Lower lobe of right lung (tissue), 2 donors: Measurements from ENCODE around the gene ATG5. TPM values are rescaled to one million over a fixed set of nuclear protein-coding genes. Genes with fewer than 3 reads are reported as not detected.
"Not testable (repeated sequence)": the region's sequence is repeated elsewhere in the genome, so short reads cannot be mapped to it uniquely, and the experiment has no call there.

ENCODE experiments used
- ATAC-seq, 2 donors: fragments of 200-7000 bp; cut with Tn5 transposase; one replicate each; pipeline ENCODE4 v1.9.1; 2020 to 2022; ENCODE audit warnings: mild to moderate bottlenecking in 2 of 2, moderate library complexity in 2 of 2
- DNase-seq: peaks from one replicate; pipeline ENCODE4 v3.0.0-alpha.2; 2020
- H3K27ac ChIP-seq: fragments of 200-600 bp; one replicate; pipeline ENCODE4 v1.8.0; 2022
- H3K27me3 ChIP-seq: fragments of 200-600 bp; one replicate; pipeline ENCODE4 v1.8.0; 2022; ENCODE audit warnings: low read depth
- H3K36me3 ChIP-seq: fragments of 200-600 bp; one replicate; pipeline ENCODE4 v1.8.0; 2022; ENCODE audit warnings: mild to moderate bottlenecking
- H3K4me1 ChIP-seq: fragments of 200-600 bp; one replicate; pipeline ENCODE4 v1.8.0; 2022
- H3K4me3 ChIP-seq: fragments of 200-600 bp; one replicate; pipeline ENCODE4 v1.8.0; 2022; ENCODE audit warnings: mild to moderate bottlenecking
- H3K9me3 ChIP-seq: fragments of 200-600 bp; one replicate; pipeline ENCODE4 v1.8.0; 2022
- intact Hi-C: fragments of 100-400 bp; cut with DNase I; formaldehyde crosslinking; loops from one replicate; pipeline ENCODE4 v1.11.0; 2022
- total RNA-seq: library from RNA; stranded (reverse); fragmentation: NEBNext Ultra II Directional; extraction: Animal tissue kit (Norgen Biotek cat#: 25700); gene quantifications from one replicate; pipeline ENCODE4 v1.2.1, GENCODE V29; 2021
- TF ChIP-seq, protein P1 (sequence below): fragments of 200-600 bp; IDR thresholded peaks from one replicate; pipeline ENCODE4 v1.8.0; 2022; ENCODE audit warnings: antibody characterized with exemption, mild to moderate bottlenecking
- donor health status: DM: no; HTN: yes; CAD: no; lungs with severe emphysema.

ATG5 gene
- total RNA-seq, 1 donor from 2014 or later: 33.6 TPM

DNA sequence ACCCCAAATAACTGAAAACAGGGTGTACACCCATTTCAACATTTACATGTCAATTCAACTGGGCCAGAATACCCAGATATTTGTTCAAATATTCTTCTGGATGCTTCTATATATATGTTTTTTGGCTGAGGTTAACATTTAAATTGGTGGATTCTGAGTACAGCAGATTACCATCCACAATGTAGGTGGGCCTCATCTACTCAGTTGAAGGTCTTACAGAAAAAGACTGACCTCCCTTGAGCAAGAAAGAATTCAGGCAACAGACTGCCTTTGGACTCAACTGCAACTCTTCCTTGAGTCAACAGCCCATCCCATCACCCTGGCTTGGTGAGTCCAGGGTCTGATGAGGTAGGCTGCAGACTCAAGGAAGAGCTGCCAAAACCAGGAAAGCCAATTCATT, 84.1 kb downstream of the ATG5 start:
- intact Hi-C loops: no loop called here
- peaks cover 5% of the 10 kb centered on the region for H3K36me3 ChIP-seq
- TF ChIP-seq, protein P1, sequence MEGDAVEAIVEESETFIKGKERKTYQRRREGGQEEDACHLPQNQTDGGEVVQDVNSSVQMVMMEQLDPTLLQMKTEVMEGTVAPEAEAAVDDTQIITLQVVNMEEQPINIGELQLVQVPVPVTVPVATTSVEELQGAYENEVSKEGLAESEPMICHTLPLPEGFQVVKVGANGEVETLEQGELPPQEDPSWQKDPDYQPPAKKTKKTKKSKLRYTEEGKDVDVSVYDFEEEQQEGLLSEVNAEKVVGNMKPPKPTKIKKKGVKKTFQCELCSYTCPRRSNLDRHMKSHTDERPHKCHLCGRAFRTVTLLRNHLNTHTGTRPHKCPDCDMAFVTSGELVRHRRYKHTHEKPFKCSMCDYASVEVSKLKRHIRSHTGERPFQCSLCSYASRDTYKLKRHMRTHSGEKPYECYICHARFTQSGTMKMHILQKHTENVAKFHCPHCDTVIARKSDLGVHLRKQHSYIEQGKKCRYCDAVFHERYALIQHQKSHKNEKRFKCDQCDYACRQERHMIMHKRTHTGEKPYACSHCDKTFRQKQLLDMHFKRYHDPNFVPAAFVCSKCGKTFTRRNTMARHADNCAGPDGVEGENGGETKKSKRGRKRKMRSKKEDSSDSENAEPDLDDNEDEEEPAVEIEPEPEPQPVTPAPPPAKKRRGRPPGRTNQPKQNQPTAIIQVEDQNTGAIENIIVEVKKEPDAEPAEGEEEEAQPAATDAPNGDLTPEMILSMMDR: no peak
- no peak overlapping the region for H3K27ac ChIP-seq
- H3K9me3 ChIP-seq: no peaks in the 10 kb centered on the region
- no peaks in the 10 kb centered on the region for H3K27me3 ChIP-seq
- DNase-seq (no peak), ATAC-seq (no peak)
- H3K4me3 ChIP-seq: no peak overlapping the region
- no peaks in the 10 kb centered on the region for H3K4me1 ChIP-seq

DNA sequence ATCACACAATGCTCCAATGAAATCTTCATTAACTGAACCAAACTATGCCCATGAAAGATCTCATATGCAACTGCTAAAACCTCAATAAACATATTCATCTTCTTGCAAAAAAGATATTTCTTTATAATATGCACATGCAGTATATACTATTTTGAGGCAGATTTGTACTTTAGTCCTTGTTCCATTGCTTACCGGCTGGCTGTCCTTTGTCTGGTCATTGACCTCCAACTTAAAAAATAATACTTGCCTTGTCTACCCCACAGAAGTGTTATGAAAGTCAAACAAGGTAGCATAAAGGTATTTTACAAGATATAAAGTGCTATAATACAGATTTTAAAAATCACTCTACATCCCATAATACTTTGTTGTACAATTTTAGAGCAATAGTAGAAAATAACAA, 88.3 kb downstream of the ATG5 start:
- Histone ChIP-seq H3K4me3 (no peak overlapping the region), H3K9me3 (no peaks in the 10 kb centered on the region)
- no peak for DNase-seq

DNA sequence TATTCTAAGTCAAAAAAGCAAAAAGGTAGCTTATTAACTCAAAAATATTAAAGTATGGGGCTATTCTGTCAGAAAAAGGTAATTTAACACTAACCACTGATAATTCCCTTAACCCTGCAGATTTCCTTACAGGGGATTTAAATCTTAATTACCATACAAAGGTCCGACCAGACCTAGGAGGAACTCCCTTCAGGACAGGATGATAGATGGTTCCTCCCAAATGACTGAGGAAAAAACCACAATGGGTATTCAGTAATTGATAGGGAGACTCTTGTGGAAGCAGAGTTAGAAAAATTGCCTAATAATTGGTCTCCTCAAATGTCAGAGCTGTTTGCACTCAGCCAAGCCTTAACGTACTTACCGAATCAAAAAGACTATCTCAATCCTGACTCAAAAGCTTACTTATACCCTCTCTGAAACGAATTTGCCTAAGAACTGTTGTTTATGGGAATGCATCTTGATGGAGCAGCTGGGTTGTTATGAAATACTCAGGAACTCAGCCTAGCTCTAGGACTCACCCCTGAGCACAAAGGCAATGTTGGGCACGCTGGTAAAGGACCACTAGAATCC, 95.6 kb downstream of the ATG5 start:
- H3K27ac ChIP-seq, intact Hi-C loops, H3K4me3 ChIP-seq, H3K9me3 ChIP-seq, H3K27me3 ChIP-seq, ATAC-seq, H3K36me3 ChIP-seq, H3K4me1 ChIP-seq, DNase-seq: not testable (repeated sequence)

More for the DNA sequence above, 88.3 kb downstream of the ATG5 start:
- Histone ChIP-seq H3K36me3 (no peaks in the 10 kb centered on the region), H3K27me3 (no peaks in the 10 kb centered on the region), H3K27ac (no peak overlapping the region), H3K4me1 (no peaks in the 10 kb centered on the region)
- TF ChIP-seq, protein P1: no peak
- no peak for ATAC-seq
- intact Hi-C loops: no loop called here

DNA sequence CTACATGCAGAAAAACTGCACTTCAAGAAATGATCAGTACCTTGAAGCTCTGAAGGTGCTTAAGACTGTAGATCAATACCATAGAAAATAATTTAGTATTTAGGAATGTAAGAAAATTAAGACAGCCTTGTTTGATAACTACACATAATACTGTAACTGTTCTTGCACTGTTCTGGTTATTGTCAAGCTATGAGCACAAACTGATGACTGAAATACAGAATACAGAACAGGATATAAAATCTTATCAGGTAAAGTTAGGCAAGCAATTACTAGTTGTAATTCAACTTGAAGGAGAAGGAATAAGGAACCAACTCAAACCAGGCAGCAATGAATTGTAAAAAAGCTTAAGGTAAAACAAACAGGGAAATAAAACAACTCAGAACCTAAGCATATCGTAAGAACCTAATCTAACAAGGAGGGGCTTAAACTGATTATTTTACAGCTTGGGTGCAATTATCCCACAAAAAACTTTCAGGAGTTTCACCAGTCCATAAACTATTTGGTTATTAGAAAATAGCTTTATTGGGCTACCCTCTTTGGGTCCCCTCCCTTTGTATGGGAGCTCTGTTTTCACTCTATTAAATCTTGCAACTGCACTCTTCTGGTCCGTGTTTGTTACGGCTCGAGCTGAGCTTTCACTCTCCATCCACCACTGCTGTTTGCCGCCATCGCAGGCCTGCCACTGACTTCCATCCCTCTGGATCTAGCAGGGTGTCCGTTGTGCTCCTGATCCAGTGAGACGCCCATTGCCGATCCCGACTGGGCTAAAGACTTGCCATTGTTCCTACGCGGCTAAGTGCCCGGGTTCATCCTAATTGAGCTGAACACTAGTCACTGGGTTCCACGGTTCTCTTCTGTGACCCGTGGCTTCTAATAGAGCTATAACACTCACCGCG, 97.7 kb downstream of the ATG5 start:
- Histone ChIP-seq H3K36me3 (no peaks in the 10 kb centered on the region), H3K27me3 (no peaks in the 10 kb centered on the region), H3K9me3 (no peaks in the 10 kb centered on the region), H3K4me1 (no peaks in the 10 kb centered on the region), H3K27ac (no peak overlapping the region), H3K4me3 (no peak overlapping the region)
- no peak for DNase-seq
- intact Hi-C loops: no loop called here
- no peak for ATAC-seq
- TF ChIP-seq, protein P1: no peak

DNA sequence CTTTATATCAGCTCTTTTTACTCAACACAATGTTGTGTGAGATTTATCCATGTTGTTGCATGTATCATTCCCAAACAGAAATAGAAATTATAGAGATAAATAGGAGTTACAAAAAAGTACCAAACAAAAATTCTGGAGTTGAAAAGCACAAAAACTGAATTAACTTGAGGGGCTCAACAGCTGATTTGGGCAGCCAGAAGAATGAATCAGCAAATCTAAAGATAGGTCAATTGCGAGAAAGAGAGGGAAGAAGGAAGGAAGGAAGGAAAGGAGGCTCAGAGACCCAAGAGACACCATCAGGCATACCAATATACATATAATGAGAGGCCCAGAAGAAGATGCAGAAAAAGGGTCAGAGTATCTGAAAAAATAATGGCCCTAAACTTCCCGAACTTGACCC, 98.9 kb downstream of the ATG5 start:
- Histone ChIP-seq H3K4me3 (no peak overlapping the region), H3K4me1 (no peaks in the 10 kb centered on the region), H3K27ac (no peak overlapping the region), H3K27me3 (no peaks in the 10 kb centered on the region), H3K36me3 (no peaks in the 10 kb centered on the region), H3K9me3 (no peaks in the 10 kb centered on the region)
- TF ChIP-seq, protein P1: no peak
- intact Hi-C loops: no loop called here
- DNase-seq (no peak), ATAC-seq (no peak)

DNA sequence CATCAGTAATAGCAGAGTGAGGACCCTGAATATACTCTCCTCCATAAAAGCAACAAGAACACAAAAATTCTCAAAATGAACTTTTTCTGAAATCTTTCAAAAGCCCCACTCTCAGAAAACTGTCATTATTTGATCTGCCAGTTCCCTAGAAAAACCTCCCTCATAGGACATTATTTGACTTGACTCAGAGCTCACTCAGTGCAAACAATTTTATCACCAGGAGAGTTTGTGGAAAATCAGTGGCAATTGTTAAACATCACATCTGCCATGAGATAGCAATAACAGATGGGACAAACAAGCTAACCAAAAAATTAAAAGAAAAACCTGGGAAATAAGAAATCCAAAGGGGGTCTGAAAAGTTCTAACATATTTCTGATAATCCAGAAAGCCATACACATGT, 100.0 kb downstream of the ATG5 start:
- TF ChIP-seq, protein P1: no peak
- intact Hi-C loops: no loop called here
- Histone ChIP-seq H3K4me3 (no peak overlapping the region), H3K27me3 (no peaks in the 10 kb centered on the region), H3K9me3 (no peaks in the 10 kb centered on the region), H3K36me3 (no peaks in the 10 kb centered on the region), H3K4me1 (no peaks in the 10 kb centered on the region), H3K27ac (no peak overlapping the region)
- ATAC-seq (no peak), DNase-seq (no peak)
